ENCODE results near the gene LRRC66. TPM values are rescaled to one million over a fixed set of nuclear protein-coding genes. Genes with fewer than 3 reads are reported as not detected.

LRRC66 gene
- total and polyA plus RNA-seq, 11 donors = 0.11 to 0.56 (median 0.27) TPM

DNA sequence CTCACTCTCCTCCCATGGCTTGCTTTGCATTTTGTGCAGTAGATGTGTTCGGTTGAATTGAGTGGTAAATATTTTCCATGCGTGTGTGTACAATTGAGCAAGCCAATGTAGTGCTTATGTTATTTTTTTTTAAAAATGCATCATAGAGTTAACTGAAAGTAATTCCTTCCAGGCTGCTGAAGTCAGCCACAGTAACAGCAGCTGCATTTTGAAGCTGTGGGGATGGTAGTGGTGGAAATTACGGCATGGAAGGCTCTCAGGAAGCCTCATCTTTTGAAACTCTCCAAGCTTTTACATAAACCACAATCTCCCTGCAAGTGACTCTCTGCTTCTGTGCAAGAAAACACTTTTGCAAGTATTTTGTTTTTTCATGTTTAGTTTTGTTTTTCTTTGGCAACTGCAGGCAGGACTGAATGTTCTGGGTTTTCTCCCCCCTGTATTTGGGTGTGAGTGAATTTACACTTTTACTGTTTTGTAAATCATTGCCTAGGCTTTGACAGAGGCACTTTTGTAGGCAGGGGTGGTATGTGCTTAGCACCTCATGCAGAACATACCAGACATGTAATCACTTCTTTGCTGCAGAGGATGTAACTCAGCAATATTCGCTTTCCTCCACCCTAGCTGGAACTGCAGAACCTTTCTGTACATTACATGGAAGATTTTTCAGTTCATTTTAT, 56.2 kb downstream of the LRRC66 start:
- Histone ChIP-seq H3K9me3 (peaks cover 0 to 9% (median 0%) of the 10 kb centered on the region in 12 donors), H3K4me3 (no peak overlapping the region), H3K4me1 (peaks cover 0 to 2% (median 0%) of the 10 kb centered on the region in 12 donors), H3K27ac (no peak overlapping the region), H3K36me3 (no peaks in the 10 kb centered on the region), H3K27me3 (no peaks in the 10 kb centered on the region)
- DNase-seq = no peak
- no peak for ATAC-seq
- intact Hi-C loops (cut with DNase I) = loop anchor here in 1 of 10 donors (10.0 kb wide), 1 partner anchor 59 kb away; no protein-coding TSS in a partner anchor
- no peak for TF ChIP-seq POLR2A (IDR thresholded peaks at IDR 0.05)
- TF ChIP-seq, protein P1, sequence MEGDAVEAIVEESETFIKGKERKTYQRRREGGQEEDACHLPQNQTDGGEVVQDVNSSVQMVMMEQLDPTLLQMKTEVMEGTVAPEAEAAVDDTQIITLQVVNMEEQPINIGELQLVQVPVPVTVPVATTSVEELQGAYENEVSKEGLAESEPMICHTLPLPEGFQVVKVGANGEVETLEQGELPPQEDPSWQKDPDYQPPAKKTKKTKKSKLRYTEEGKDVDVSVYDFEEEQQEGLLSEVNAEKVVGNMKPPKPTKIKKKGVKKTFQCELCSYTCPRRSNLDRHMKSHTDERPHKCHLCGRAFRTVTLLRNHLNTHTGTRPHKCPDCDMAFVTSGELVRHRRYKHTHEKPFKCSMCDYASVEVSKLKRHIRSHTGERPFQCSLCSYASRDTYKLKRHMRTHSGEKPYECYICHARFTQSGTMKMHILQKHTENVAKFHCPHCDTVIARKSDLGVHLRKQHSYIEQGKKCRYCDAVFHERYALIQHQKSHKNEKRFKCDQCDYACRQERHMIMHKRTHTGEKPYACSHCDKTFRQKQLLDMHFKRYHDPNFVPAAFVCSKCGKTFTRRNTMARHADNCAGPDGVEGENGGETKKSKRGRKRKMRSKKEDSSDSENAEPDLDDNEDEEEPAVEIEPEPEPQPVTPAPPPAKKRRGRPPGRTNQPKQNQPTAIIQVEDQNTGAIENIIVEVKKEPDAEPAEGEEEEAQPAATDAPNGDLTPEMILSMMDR (IDR thresholded peaks at IDR 0.05) = no peak
- WGBS, 4 donors = 77 to 82% (median 81%) methylated on average over 4 of the region's 4 CpGs

DNA sequence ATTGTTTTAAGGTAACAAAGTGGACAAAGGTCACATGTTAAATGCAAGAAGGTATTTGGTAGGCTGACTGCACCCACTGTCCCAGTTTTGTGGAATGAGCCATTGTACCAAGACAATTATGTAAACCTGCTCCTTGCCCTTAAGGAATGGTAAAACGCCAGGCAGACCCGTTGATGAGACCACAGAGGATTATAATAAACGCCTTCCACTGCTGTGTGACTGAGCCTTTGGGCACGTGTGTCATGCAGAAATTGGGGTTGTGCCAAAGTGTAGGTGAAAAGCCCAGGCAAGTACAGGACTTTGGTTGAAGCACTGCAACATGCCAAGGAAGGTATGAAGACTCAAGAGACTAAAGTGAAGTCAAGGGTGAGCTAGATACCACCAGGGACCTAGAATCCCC, 59.7 kb downstream of the LRRC66 start:
- TF ChIP-seq, protein P1 (IDR thresholded peaks at IDR 0.05) = no peak
- no peak for TF ChIP-seq POLR2A (IDR thresholded peaks at IDR 0.05)
- ATAC-seq (no peak), DNase-seq (no peak)
- Histone ChIP-seq H3K4me3 (no peak overlapping the region), H3K27me3 (no peaks in the 10 kb centered on the region), H3K36me3 (no peaks in the 10 kb centered on the region), H3K9me3 (peaks cover 0 to 7% (median 0%) of the 10 kb centered on the region in 12 donors), H3K27ac (no peak overlapping the region), H3K4me1 (peaks cover 0 to 2% (median 0%) of the 10 kb centered on the region in 12 donors)
- 62 to 76% (median 63%) methylated on average over 4 of the region's 4 CpGs for WGBS, 4 donors
- intact Hi-C loops (cut with DNase I) = loop anchor here in 1 of 10 donors (10.0 kb wide), 1 partner anchor 56 kb away; no protein-coding TSS in a partner anchor

DNA sequence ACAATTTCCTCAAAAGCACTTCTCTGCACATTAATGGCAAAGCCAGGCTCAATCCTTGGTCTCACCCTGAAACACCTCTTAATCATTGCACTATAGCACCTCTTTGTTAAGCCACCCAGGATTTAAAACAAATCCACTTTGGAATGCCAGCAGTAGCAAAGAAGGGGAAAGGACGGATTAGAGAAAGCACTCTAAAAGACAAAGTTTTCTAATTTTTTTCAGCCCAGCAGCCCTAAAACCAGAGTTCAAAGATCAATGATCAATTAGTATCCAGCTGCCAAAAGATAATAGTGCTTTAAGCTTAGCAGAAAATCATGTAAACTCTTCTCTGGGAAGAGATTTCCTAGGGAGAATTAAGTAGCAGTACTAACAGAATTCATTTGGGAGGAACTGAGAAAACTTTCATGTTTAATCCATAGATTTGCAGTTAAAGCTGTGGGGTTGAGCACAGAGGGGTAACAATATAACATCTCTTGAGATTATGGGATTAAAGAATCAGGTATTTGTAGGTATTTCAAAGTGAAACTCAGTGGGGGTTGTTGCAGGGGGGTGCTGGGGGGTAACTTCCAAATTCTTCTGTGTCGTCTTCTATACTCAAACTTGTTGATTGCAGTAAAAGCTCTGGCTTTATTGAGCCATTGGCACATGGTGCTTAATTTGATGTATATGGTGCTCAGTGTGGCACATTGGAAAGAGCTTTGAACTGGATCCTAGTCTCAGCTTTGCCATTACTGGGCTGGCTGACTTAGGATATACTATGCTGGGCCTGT, 61.8 kb downstream of the LRRC66 start:
- Histone ChIP-seq H3K4me1 (no peaks in the 10 kb centered on the region), H3K36me3 (no peaks in the 10 kb centered on the region), H3K27ac (no peak overlapping the region), H3K27me3 (no peaks in the 10 kb centered on the region), H3K9me3 (peaks cover 0 to 7% (median 0%) of the 10 kb centered on the region in 12 donors), H3K4me3 (no peak overlapping the region)
- ATAC-seq = no peak
- TF ChIP-seq, protein P1 (IDR thresholded peaks at IDR 0.05) = no peak
- no peak for TF ChIP-seq POLR2A (IDR thresholded peaks at IDR 0.05)
- 53 to 78% (median 65%) methylated on average over 2 of the region's 2 CpGs for WGBS, 4 donors
- intact Hi-C loops (cut with DNase I) = no loop called here
- DNase-seq = no peak

Other genes starting within 250 kb of the LRRC66 start
- gene DCUN1D4, start 177.2 kb downstream of the LRRC66 start, total RNA-seq = 10 to 100 TPM; 16.6 to 54.0 (median 38.1) TPM
- 10 to 100 TPM; 10.4 to 19.1 TPM for gene DCUN1D4, start 177.2 kb downstream of the LRRC66 start, polyA plus RNA-seq
- 100 to 1,000 TPM in 1 of 9 donors, 10 to 100 TPM in 8; 50.3 to 111 (median 73.8) TPM for gene SGCB, start 17.9 kb upstream of the LRRC66 start, total RNA-seq
- 10 to 100 TPM; 17.4 to 28.3 TPM for gene SGCB, start 17.9 kb upstream of the LRRC66 start, polyA plus RNA-seq
- 1 to 10 TPM in 8 of 9 donors, under 1 TPM in 1; 0.74 to 5.7 (median 2.0) TPM for gene SPATA18, start 30.9 kb upstream of the LRRC66 start, total RNA-seq
- under 1 TPM; 0.23 to 0.43 TPM for gene SPATA18, start 30.9 kb upstream of the LRRC66 start, polyA plus RNA-seq

All from heart left ventricle (tissue), 16 donors.